ENCODE results near the gene USP2.

- TF ChIP-seq CTCF (IDR thresholded peaks at IDR 0.05; ENCODE audit: low read depth, low read length), result no peak
- no peak for TF ChIP-seq POLR2A (IDR thresholded peaks at IDR 0.05; ENCODE audit: extremely low read depth, insufficient read length)
- TF ChIP-seq MAX (IDR thresholded peaks at IDR 0.05; ENCODE audit: low read depth, low read length), result no peak
Observed at GRCh38 chr11:119378851-119379465, 2.5 kb downstream of the USP2 start.

Measured in NB4 (cell line).